Fibroblast of lung (primary cell): Measurements from ENCODE around the gene CDK15. TPM values are rescaled to one million over a fixed set of nuclear protein-coding genes. Genes with fewer than 3 reads are reported as not detected.

ENCODE experiments used
- DNase-seq, 2 donors: peaks; one replicate each; pipeline versions ENCODE4 v3.0.0 to v3.0.0-alpha.2; 2010; ENCODE audit warnings: low read depth in 2 of 2
- H2AFZ ChIP-seq: 2 replicates; pipeline ENCODE4 v1.5.1; 2012; ENCODE audit warnings: low read length, control low read depth, inconsistent platforms
- H3K27ac ChIP-seq: 2 replicates; pipeline ENCODE4 v1.5.1; 2011; ENCODE audit warnings: low read length, control low read depth; ENCODE audit not compliant: insufficient read depth
- H3K27me3 ChIP-seq: 2 replicates; pipeline ENCODE4 v1.5.1; 2011; ENCODE audit warnings: mild to moderate bottlenecking, low read length; ENCODE audit not compliant: control insufficient read depth, insufficient read depth
- H3K36me3 ChIP-seq: 2 replicates; pipeline ENCODE4 v1.5.1; 2011; ENCODE audit warnings: low read length; ENCODE audit not compliant: control insufficient read depth, insufficient read depth
- H3K4me1 ChIP-seq: 2 replicates; pipeline ENCODE4 v1.5.1; 2011; ENCODE audit warnings: low read length; ENCODE audit not compliant: control insufficient read depth, insufficient read depth; ENCODE audit errors: extremely low read depth
- H3K4me2 ChIP-seq: 2 replicates; pipeline ENCODE4 v1.5.1; 2011; ENCODE audit warnings: low read length, control low read depth; ENCODE audit not compliant: insufficient read depth; ENCODE audit errors: extremely low read depth
- H3K4me3 ChIP-seq, 4 experiments: fragments of 200-600 bp in 1 of 4; sonication (generic) in 1 of 4; replicated peaks in 1 of 4; 2 replicates each; pipeline ENCODE4 v1.5.1; 2011 to 2016; ENCODE audit warnings: low read length in 4 of 4, low read depth in 3 of 4, mild to moderate bottlenecking in 3 of 4, control low read depth in 2 of 4, inconsistent platforms in 1 of 4, mixed read lengths in 1 of 4; ENCODE audit not compliant: insufficient read depth in 1 of 4; ENCODE audit errors: control extremely low read depth in 1 of 4
- H3K79me2 ChIP-seq: 2 replicates; pipeline ENCODE4 v1.5.1; 2012; ENCODE audit warnings: mild to moderate bottlenecking, low read length, inconsistent platforms; ENCODE audit not compliant: control insufficient read depth, insufficient read depth
- H3K9ac ChIP-seq: 2 replicates; pipeline ENCODE4 v1.5.1; 2011; ENCODE audit warnings: mild to moderate bottlenecking, low read length, control low read depth; ENCODE audit not compliant: insufficient read depth
- H3K9me3 ChIP-seq: 2 replicates; pipeline ENCODE4 v1.5.1; 2012; ENCODE audit warnings: low read depth, low read length; ENCODE audit not compliant: control insufficient read depth, insufficient read depth
- H4K20me1 ChIP-seq: 2 replicates; pipeline ENCODE4 v1.5.1; 2011; ENCODE audit warnings: low read length; ENCODE audit not compliant: control insufficient read depth, insufficient read depth; ENCODE audit errors: extremely low read depth
- EZH2 ChIP-seq: IDR thresholded peaks from 2 replicates; pipeline ENCODE4 v1.5.1; 2012; ENCODE audit warnings: low read length, control low read depth, mild to moderate bottlenecking; ENCODE audit errors: missing control alignments
- polyA plus RNA-seq, 2 donors: library from polyadenylated mRNA; depleted of rRNA in 1 of 2; stranded (reverse) in 1 of 2; unstranded in 1 of 2; fragments of >200 nt; gene quantifications; 2 replicates each; pipeline ENCODE4 v1.2.1, GENCODE V29; 2011 to 2012; ENCODE audit warnings: missing spikeins in 1 of 2
- total RNA-seq: library from RNA; depleted of rRNA; stranded (reverse); fragments of >200 nt; gene quantifications from 2 replicates; pipeline ENCODE4 v1.2.1, GENCODE V29; 2014
- TF ChIP-seq, protein P1 (sequence below), 2 donors: IDR thresholded peaks in 1 of 2; conservative IDR thresholded peaks in 1 of 2; 1 replicate in 1 of 2; 2 replicates in 1 of 2; pipeline ENCODE4 v1.5.1; 2011 to 2012; ENCODE audit warnings: low read length in 2 of 2, control low read depth in 1 of 2, inconsistent platforms in 1 of 2, low read depth in 1 of 2, mild to moderate bottlenecking in 1 of 2

The CDK15 gene
- total and polyA plus RNA-seq, 2 donors (not counting 1 experiment from before 2014, with no cell fraction given) = 2.3 to 5.1 TPM

DNA sequence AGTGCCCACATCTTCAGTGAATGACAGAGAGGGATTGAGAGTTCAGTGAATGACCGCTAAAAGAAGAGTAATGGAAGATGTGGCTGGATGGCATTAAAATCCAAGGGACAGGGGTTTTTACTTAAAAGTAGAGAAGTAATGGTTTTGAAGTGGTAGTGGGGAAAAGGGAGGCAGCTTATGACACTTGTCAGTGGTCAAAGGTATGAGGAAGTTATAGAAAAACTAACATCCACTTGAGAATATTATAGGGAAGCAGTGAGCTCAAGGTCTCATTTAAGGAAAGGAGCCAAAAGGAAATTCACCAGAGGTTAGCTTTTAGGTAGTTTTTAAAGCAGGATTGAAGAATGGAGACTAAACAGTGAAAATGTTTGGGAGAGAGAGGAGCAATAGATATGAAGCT lies 24.3 kb downstream of the CDK15 start:
- no peak overlapping the region for H3K4me3 ChIP-seq
- H2AFZ ChIP-seq = no peak overlapping the region
- no peak overlapping the region for H3K27ac ChIP-seq
- H3K9ac ChIP-seq = no peak overlapping the region
- no peaks in the 10 kb centered on the region for H4K20me1 ChIP-seq
- H3K4me2 ChIP-seq = no peak overlapping the region
- DNase-seq = no peak
- H3K4me1 ChIP-seq = no peaks in the 10 kb centered on the region
- no peaks in the 10 kb centered on the region for H3K27me3 ChIP-seq
- no peaks in the 10 kb centered on the region for H3K9me3 ChIP-seq
- H3K79me2 ChIP-seq = no peaks in the 10 kb centered on the region
- no peak for TF ChIP-seq EZH2
- TF ChIP-seq, protein P1, sequence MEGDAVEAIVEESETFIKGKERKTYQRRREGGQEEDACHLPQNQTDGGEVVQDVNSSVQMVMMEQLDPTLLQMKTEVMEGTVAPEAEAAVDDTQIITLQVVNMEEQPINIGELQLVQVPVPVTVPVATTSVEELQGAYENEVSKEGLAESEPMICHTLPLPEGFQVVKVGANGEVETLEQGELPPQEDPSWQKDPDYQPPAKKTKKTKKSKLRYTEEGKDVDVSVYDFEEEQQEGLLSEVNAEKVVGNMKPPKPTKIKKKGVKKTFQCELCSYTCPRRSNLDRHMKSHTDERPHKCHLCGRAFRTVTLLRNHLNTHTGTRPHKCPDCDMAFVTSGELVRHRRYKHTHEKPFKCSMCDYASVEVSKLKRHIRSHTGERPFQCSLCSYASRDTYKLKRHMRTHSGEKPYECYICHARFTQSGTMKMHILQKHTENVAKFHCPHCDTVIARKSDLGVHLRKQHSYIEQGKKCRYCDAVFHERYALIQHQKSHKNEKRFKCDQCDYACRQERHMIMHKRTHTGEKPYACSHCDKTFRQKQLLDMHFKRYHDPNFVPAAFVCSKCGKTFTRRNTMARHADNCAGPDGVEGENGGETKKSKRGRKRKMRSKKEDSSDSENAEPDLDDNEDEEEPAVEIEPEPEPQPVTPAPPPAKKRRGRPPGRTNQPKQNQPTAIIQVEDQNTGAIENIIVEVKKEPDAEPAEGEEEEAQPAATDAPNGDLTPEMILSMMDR (conservative IDR thresholded peaks at IDR 0.05 in 1 of 2, IDR thresholded peaks at IDR 0.05 in 1 of 2; ENCODE audit: low read depth in 1 of 2, low read length in 2 of 2) = no peak
- peaks cover 2% of the 10 kb centered on the region for H3K36me3 ChIP-seq

DNA sequence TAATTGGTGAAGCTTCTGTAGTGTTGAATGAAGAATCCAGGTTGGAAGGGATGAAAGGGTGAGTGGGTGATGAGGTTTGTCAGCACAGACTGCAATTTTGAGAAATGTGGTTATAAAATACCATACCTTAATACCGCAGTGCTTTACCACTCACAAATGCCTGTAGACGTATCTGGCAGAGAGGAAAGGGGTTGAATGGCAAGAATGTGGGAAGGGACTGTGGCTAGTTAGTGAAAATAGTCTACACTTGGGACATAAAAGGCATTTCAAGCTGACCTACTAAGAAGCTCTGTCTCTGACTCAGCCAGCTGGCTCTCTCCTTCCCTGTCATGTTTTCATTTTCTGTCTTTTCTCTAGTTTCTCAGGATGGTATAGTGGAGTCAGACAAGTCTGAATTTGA lies 25.1 kb downstream of the CDK15 start:
- no peaks in the 10 kb centered on the region for H3K4me1 ChIP-seq
- H3K27me3 ChIP-seq = no peaks in the 10 kb centered on the region
- TF ChIP-seq, protein P1 (conservative IDR thresholded peaks at IDR 0.05 in 1 of 2, IDR thresholded peaks at IDR 0.05 in 1 of 2; ENCODE audit: low read depth in 1 of 2, low read length in 2 of 2) = no peak
- TF ChIP-seq EZH2 = no peak
- no peaks in the 10 kb centered on the region for H3K79me2 ChIP-seq
- H3K27ac ChIP-seq = no peak overlapping the region
- peak in 1 of 2 donors; percentile 100 for DNase-seq
- no peak overlapping the region for H2AFZ ChIP-seq
- H4K20me1 ChIP-seq = no peaks in the 10 kb centered on the region
- no peaks in the 10 kb centered on the region for H3K9me3 ChIP-seq
- no peak overlapping the region for H3K4me3 ChIP-seq
- H3K4me2 ChIP-seq = no peak overlapping the region
- H3K36me3 ChIP-seq = no peaks in the 10 kb centered on the region
- H3K9ac ChIP-seq = no peak overlapping the region

DNA sequence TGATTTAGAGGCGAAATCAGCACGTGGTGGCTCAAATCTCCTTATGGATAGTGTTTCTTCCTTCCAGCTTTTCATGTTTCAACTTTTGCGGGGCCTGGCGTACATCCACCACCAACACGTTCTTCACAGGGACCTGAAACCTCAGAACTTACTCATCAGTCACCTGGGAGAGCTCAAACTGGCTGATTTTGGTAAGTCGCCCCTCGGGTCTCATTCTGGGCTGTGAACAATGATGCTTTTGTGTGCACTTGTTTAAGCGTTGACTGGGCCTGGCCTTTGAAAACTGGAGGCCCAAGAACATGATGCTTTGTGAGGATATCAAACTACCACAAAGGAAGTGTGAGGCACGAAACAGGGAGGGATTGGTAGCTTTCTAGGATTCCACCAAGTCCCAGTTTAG lies 27.4 kb downstream of the CDK15 start:
- peak in 1 of 2 donors; percentile 61 for DNase-seq
- Histone ChIP-seq H2AFZ (no peak overlapping the region), H3K9ac (no peak overlapping the region)

More for the DNA sequence above, 27.4 kb downstream of the CDK15 start:
- Histone ChIP-seq H3K27me3 (no peaks in the 10 kb centered on the region), H3K9me3 (no peaks in the 10 kb centered on the region), H3K27ac (no peak overlapping the region), H3K4me1 (no peaks in the 10 kb centered on the region), H3K79me2 (no peaks in the 10 kb centered on the region), H3K36me3 (no peaks in the 10 kb centered on the region), H3K4me2 (no peak overlapping the region), H4K20me1 (no peaks in the 10 kb centered on the region), H3K4me3 (no peak overlapping the region)
- TF ChIP-seq, protein P1 (conservative IDR thresholded peaks at IDR 0.05 in 1 of 2, IDR thresholded peaks at IDR 0.05 in 1 of 2; ENCODE audit: low read depth in 1 of 2, low read length in 2 of 2) = no peak
- TF ChIP-seq EZH2 = no peak
